ENCODE measurements around the gene SERPINA5. TPM values are rescaled to one million over a fixed set of nuclear protein-coding genes. Genes with fewer than 3 reads are reported as not detected.

The SERPINA5 gene
- total RNA-seq, 1 donor from 2014 or later, result 1.3 TPM

Other genes with a start within 250 kb of the SERPINA5 start
- not detected in 2 replicates for gene SERPINA2, start 214.7 kb upstream of the SERPINA5 start, total RNA-seq
- not detected in 2 replicates for gene SERPINA1, start 192.8 kb upstream of the SERPINA5 start, total RNA-seq
- gene SERPINA11, start 128.6 kb upstream of the SERPINA5 start, total RNA-seq, result not detected in 2 replicates
- gene SERPINA9, start 105.2 kb upstream of the SERPINA5 start, total RNA-seq, result not detected in 2 replicates
- gene SERPINA12, start 72.0 kb upstream of the SERPINA5 start, total RNA-seq, result not detected in 2 replicates
- not detected in 2 replicates for gene SERPINA4, start 20.0 kb upstream of the SERPINA5 start, total RNA-seq
- gene SERPINA3, start 31.0 kb downstream of the SERPINA5 start, total RNA-seq, result 0.63 and 1.5 TPM in 2 replicates
- gene GSC, start 188.7 kb downstream of the SERPINA5 start, total RNA-seq, result not detected in 2 replicates

All from pulmonary artery endothelial cell (primary cell).